ENCODE measurements around the gene CRTAC1. TPM values are rescaled to one million over a fixed set of nuclear protein-coding genes. Genes with fewer than 3 reads are reported as not detected.

The CRTAC1 gene
- total RNA-seq, 1 experiment from 2014 or later, result 1.2 TPM

DNA sequence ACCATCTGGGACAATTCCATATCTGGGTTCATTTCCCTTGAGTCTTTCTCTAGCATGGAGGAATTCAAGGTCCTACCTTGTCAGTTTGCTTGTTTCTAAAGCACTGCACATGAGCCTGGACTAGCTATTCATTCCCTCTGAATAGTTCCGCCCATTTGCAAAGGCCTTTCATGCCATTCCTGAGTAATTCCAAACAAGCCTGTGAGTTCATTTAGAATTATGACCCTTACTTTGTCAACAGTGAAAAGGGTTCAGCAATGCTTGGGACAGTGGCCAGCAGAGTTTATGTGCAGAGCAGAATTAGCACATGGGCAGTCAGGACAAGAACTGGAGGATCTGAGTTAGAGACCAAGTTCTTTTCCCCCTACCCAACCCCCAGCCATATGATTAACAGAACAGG lies 27.9 kb upstream of the CRTAC1 start:
- POLR2A ChIA-PET, result interaction anchor here (1.2 kb wide), 1 partner anchor 170 kb away, joined by 3 read pairs; no protein-coding TSS in a partner anchor
- no peak for ATAC-seq
- peaks cover 15% of the 10 kb centered on the region for H3K4me1 Mint-ChIP-seq
- TF ChIP-seq, protein P1, sequence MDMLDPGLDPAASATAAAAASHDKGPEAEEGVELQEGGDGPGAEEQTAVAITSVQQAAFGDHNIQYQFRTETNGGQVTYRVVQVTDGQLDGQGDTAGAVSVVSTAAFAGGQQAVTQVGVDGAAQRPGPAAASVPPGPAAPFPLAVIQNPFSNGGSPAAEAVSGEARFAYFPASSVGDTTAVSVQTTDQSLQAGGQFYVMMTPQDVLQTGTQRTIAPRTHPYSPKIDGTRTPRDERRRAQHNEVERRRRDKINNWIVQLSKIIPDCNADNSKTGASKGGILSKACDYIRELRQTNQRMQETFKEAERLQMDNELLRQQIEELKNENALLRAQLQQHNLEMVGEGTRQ (CRISPR knock-in tag; IDR thresholded peaks at IDR 0.05), result no peak
- TF ChIP-seq, protein P2, sequence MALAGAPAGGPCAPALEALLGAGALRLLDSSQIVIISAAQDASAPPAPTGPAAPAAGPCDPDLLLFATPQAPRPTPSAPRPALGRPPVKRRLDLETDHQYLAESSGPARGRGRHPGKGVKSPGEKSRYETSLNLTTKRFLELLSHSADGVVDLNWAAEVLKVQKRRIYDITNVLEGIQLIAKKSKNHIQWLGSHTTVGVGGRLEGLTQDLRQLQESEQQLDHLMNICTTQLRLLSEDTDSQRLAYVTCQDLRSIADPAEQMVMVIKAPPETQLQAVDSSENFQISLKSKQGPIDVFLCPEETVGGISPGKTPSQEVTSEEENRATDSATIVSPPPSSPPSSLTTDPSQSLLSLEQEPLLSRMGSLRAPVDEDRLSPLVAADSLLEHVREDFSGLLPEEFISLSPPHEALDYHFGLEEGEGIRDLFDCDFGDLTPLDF (CRISPR knock-in tag; IDR thresholded peaks at IDR 0.05), result no peak
- TF ChIP-seq, protein P3, sequence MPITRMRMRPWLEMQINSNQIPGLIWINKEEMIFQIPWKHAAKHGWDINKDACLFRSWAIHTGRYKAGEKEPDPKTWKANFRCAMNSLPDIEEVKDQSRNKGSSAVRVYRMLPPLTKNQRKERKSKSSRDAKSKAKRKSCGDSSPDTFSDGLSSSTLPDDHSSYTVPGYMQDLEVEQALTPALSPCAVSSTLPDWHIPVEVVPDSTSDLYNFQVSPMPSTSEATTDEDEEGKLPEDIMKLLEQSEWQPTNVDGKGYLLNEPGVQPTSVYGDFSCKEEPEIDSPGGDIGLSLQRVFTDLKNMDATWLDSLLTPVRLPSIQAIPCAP (CRISPR knock-in tag; IDR thresholded peaks at IDR 0.05), result no peak
- TF ChIP-seq, protein P4, sequence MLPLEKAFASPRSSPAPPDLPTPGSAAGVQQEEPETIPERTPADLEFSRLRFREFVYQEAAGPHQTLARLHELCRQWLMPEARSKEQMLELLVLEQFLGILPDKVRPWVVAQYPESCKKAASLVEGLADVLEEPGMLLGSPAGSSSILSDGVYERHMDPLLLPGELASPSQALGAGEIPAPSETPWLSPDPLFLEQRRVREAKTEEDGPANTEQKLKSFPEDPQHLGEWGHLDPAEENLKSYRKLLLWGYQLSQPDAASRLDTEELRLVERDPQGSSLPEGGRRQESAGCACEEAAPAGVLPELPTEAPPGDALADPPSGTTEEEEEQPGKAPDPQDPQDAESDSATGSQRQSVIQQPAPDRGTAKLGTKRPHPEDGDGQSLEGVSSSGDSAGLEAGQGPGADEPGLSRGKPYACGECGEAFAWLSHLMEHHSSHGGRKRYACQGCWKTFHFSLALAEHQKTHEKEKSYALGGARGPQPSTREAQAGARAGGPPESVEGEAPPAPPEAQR (CRISPR knock-in tag; IDR thresholded peaks at IDR 0.05), result no peak
- TF ChIP-seq GABPB1 (CRISPR knock-in tag; IDR thresholded peaks at IDR 0.05), result no peak
- TF ChIP-seq, protein P5, sequence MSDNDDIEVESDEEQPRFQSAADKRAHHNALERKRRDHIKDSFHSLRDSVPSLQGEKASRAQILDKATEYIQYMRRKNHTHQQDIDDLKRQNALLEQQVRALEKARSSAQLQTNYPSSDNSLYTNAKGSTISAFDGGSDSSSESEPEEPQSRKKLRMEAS (CRISPR knock-in tag; IDR thresholded peaks at IDR 0.05), result no peak
- no peak for TF ChIP-seq GRHL2 (CRISPR knock-in tag; IDR thresholded peaks at IDR 0.05; ENCODE audit: insufficient replicate concordance, severe bottlenecking)
- no peak for TF ChIP-seq MXD4 (CRISPR knock-in tag; IDR thresholded peaks at IDR 0.05; ENCODE audit: borderline replicate concordance)
- TF ChIP-seq NR3C1 (CRISPR knock-in tag; conservative IDR thresholded peaks at IDR 0.05; ENCODE audit: low read depth), result no peak
- no peak for TF ChIP-seq NFE2L1 (CRISPR knock-in tag; IDR thresholded peaks at IDR 0.05)
- no peak for TF ChIP-seq ZNF281 (CRISPR knock-in tag; IDR thresholded peaks at IDR 0.05)
- TF ChIP-seq AR (CRISPR knock-in tag; IDR thresholded peaks at IDR 0.05), result no peak
- no peak for TF ChIP-seq OVOL2 (CRISPR knock-in tag; IDR thresholded peaks at IDR 0.05; ENCODE audit: borderline replicate concordance)
- no peak for TF ChIP-seq SMAD4 (CRISPR knock-in tag; IDR thresholded peaks at IDR 0.05)
- TF ChIP-seq, protein P6, sequence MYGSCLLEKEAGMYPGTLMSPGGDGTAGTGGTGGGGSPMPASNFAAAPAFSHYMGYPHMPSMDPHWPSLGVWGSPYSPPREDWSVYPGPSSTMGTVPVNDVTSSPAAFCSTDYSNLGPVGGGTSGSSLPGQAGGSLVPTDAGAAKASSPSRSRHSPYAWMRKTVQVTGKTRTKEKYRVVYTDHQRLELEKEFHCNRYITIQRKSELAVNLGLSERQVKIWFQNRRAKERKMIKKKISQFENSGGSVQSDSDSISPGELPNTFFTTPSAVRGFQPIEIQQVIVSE (CRISPR knock-in tag; IDR thresholded peaks at IDR 0.05; ENCODE audit: borderline replicate concordance), result no peak
- no peak for TF ChIP-seq ZNF317 (CRISPR knock-in tag; IDR thresholded peaks at IDR 0.05; ENCODE audit: borderline replicate concordance, low read depth)
- no peaks in the 10 kb centered on the region for H3K36me3 Mint-ChIP-seq
- H3K4me3 Mint-ChIP-seq, result no peak overlapping the region
- H3K9me3 Mint-ChIP-seq, result no peaks in the 10 kb centered on the region
- no peaks in the 10 kb centered on the region; the same call in none of the 2 replicates for H3K27me3 Mint-ChIP-seq (ENCODE audit: low read depth)
- CTCF ChIA-PET, result interaction anchor here (1.4 to 1.6 kb wide), 2 partner anchors 12 to 17 kb away, joined by 4 to 5 read pairs; no protein-coding TSS in a partner anchor
- DNase-seq (ENCODE audit: low spot score), result no peak
- H3K27ac Mint-ChIP-seq, result no peak overlapping the region

Data from WTC11 (cell line).